T1000 (cell line): ENCODE measurements around the gene ARHGAP44.
"Not testable (repeated sequence)": the region's sequence is repeated elsewhere in the genome, so short reads cannot be mapped to it uniquely, and the experiment has no call there.

Source experiments
- DNase-seq: peaks from one replicate; lab custom pipeline; 2025; ENCODE audit warnings: mixed read lengths; lab: John Stamatoyannopoulos, UW

Gene ARHGAP44

GRCh38 chr17:12963505-12963904 is 174.2 kb downstream of the ARHGAP44 start:
- no peak for DNase-seq

- DNase-seq = no peak
These were observed 174.9 kb downstream of the ARHGAP44 start for GRCh38 chr17:12964162-12964561.

- DNase-seq = no peak
These were observed 175.5 kb downstream of the ARHGAP44 start for GRCh38 chr17:12964840-12965239.

- no peak for DNase-seq
These were observed 176.7 kb downstream of the ARHGAP44 start for GRCh38 chr17:12965988-12966387.

- no peak for DNase-seq
These were observed 177.1 kb downstream of the ARHGAP44 start for GRCh38 chr17:12966413-12966812.

GRCh38 chr17:12967962-12968361 is 178.7 kb downstream of the ARHGAP44 start:
- no peak for DNase-seq

GRCh38 chr17:12973496-12974004 is 184.3 kb downstream of the ARHGAP44 start:
- no peak for DNase-seq

- DNase-seq = no peak
These were observed 184.8 kb downstream of the ARHGAP44 start for GRCh38 chr17:12974005-12974531.

- no peak for DNase-seq
These were observed 187.9 kb downstream of the ARHGAP44 start for GRCh38 chr17:12977008-12977751.

- DNase-seq = not testable (repeated sequence)
These were observed 189.5 kb downstream of the ARHGAP44 start for GRCh38 chr17:12978787-12979186.

- no peak for DNase-seq
These were observed 189.9 kb downstream of the ARHGAP44 start for GRCh38 chr17:12979246-12979645.

GRCh38 chr17:12979826-12980500 is 190.7 kb downstream of the ARHGAP44 start:
- no peak for DNase-seq

- DNase-seq = no peak
These were observed 192.9 kb downstream of the ARHGAP44 start for GRCh38 chr17:12982224-12982623.

- DNase-seq = no peak
These were observed 194.9 kb downstream of the ARHGAP44 start for GRCh38 chr17:12983991-12984884.

- no peak for DNase-seq
These were observed 196.4 kb downstream of the ARHGAP44 start for GRCh38 chr17:12985431-12986293.

- no peak for DNase-seq
These were observed 197.8 kb downstream of the ARHGAP44 start for GRCh38 chr17:12987120-12987519.

GRCh38 chr17:12990041-12990808 is 200.9 kb downstream of the ARHGAP44 start:
- DNase-seq = no peak

GRCh38 chr17:12990926-12991325 is 201.6 kb downstream of the ARHGAP44 start:
- no peak for DNase-seq

- no peak for DNase-seq
These were observed 203.4 kb downstream of the ARHGAP44 start for GRCh38 chr17:12992676-12993075.

- no peak for DNase-seq
These were observed 204.3 kb downstream of the ARHGAP44 start for GRCh38 chr17:12993631-12994030.
